Measurements from ENCODE around the gene ADAMTS17. TPM values are rescaled to one million over a fixed set of nuclear protein-coding genes. Genes with fewer than 3 reads are reported as not detected.
A peak's percentile ranks its signal among the peaks of the same experiment; 100 is the strongest.

Gene ADAMTS17
- total and polyA plus RNA-seq, 4 donors, result 0.28 to 46.9 (median 9.1) TPM

DNA sequence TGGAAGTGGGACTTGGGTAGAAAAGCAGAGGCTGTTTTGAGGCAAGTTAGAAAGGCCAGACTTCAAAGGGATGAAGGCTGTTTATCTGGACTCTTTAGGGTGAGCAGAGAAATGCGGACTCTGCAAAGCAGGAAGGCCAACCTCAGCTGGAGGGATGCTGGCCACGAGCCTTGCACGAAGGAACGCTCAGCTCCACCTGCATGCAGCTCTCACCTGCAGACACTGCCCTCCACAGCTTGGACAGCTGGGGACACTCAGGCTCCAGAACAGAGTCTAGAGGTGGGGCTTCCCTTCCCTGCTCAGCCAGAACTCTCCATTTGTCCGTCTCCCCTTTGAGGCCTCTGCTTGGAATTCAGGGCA, 229.7 kb downstream of the ADAMTS17 start:
- TF ChIP-seq, protein P1, sequence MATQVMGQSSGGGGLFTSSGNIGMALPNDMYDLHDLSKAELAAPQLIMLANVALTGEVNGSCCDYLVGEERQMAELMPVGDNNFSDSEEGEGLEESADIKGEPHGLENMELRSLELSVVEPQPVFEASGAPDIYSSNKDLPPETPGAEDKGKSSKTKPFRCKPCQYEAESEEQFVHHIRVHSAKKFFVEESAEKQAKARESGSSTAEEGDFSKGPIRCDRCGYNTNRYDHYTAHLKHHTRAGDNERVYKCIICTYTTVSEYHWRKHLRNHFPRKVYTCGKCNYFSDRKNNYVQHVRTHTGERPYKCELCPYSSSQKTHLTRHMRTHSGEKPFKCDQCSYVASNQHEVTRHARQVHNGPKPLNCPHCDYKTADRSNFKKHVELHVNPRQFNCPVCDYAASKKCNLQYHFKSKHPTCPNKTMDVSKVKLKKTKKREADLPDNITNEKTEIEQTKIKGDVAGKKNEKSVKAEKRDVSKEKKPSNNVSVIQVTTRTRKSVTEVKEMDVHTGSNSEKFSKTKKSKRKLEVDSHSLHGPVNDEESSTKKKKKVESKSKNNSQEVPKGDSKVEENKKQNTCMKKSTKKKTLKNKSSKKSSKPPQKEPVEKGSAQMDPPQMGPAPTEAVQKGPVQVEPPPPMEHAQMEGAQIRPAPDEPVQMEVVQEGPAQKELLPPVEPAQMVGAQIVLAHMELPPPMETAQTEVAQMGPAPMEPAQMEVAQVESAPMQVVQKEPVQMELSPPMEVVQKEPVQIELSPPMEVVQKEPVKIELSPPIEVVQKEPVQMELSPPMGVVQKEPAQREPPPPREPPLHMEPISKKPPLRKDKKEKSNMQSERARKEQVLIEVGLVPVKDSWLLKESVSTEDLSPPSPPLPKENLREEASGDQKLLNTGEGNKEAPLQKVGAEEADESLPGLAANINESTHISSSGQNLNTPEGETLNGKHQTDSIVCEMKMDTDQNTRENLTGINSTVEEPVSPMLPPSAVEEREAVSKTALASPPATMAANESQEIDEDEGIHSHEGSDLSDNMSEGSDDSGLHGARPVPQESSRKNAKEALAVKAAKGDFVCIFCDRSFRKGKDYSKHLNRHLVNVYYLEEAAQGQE (IDR thresholded peaks at IDR 0.05), result no peak
- Histone ChIP-seq H3K27me3 (ENCODE audit: control insufficient read depth in 4 of 4, insufficient read depth in 4 of 4, low read length in 3 of 4) (no peaks in the 10 kb centered on the region), H3K9ac (ENCODE audit: low read depth in 1 of 2, low read length in 2 of 2) (no peak overlapping the region), H3K4me1 (ENCODE audit: control insufficient read depth in 4 of 4, insufficient read depth in 4 of 4, low read length in 3 of 4) (peaks cover 0 to 15% (median 0%) of the 10 kb centered on the region in 4 donors), H3K4me3 (ENCODE audit: low read depth in 1 of 3, low read length in 3 of 3) (no peak overlapping the region), H3K27ac (ENCODE audit: low read depth in 1 of 2, low read length in 2 of 2) (no peak overlapping the region), H3K36me3 (ENCODE audit: control insufficient read depth in 4 of 4, insufficient read depth in 3 of 4, low read depth in 1 of 4, low read length in 3 of 4) (peaks cover 0 to 20% (median 3%) of the 10 kb centered on the region in 4 donors), H3K9me3 (ENCODE audit: control insufficient read depth in 4 of 4, low read length in 3 of 4) (no peaks in the 10 kb centered on the region)
- DNase-seq (ENCODE audit: low spot score), result no peak
- 78% methylated on average over 5 of the region's 5 CpGs for WGBS

DNA sequence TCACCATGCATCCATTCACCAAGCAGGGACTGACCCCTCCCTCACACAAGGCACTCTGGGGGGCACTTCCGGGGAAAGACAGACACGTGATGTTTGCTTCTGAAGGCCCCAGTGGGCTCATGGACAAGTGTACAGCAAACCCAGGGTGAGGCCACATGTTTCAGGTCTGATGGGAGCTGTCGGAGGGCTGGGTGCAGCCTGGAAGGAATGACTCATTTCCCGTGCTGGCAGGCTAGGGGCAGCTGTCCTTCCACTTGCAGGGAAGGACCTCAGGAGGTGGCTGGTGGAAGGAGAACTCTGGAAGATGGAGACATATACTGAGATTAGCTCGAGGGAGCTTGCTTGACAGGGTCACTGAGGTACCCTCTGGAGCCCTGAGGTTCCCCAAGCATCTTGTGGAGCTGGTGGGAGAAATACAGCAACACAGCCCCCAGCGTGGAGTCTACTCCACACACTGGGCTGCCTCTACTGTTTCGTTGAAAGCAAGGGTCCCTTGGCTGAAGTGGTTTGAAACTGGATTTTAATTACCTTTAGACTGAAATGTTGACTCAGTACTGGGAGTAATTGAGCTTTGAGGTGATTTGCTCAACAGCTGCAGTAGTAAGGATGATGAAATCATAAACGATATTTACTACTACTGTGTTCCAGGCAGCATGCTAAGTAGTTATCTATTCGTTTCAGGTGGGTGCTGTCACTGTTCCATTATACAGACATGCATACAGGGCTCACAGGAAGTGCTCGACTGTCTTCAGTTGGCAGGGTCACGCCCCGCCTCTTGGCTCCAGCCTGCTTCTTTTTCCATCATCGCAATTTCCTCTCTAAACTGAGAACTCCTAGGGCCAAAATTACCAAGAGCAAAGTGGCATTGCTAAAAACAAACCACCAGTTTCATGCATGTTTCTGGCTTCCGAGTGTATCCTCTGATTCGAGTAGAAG, 230.4 kb downstream of the ADAMTS17 start:
- TF ChIP-seq RAD21 (IDR thresholded peaks at IDR 0.05) (no peak), HNF4G (IDR thresholded peaks at IDR 0.05) (no peak), TAF1 (conservative IDR thresholded peaks at IDR 0.05) (no peak), JUND (IDR thresholded peaks at IDR 0.05) (peak; percentile 86 to 88), RXRA (IDR thresholded peaks at IDR 0.05) (no peak), FOXA2 (IDR thresholded peaks at IDR 0.05) (no peak)
- TF ChIP-seq, protein P2, sequence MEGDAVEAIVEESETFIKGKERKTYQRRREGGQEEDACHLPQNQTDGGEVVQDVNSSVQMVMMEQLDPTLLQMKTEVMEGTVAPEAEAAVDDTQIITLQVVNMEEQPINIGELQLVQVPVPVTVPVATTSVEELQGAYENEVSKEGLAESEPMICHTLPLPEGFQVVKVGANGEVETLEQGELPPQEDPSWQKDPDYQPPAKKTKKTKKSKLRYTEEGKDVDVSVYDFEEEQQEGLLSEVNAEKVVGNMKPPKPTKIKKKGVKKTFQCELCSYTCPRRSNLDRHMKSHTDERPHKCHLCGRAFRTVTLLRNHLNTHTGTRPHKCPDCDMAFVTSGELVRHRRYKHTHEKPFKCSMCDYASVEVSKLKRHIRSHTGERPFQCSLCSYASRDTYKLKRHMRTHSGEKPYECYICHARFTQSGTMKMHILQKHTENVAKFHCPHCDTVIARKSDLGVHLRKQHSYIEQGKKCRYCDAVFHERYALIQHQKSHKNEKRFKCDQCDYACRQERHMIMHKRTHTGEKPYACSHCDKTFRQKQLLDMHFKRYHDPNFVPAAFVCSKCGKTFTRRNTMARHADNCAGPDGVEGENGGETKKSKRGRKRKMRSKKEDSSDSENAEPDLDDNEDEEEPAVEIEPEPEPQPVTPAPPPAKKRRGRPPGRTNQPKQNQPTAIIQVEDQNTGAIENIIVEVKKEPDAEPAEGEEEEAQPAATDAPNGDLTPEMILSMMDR (IDR thresholded peaks at IDR 0.05; ENCODE audit: low read depth, low read length, missing input control), result no peak
- no peaks in the 10 kb centered on the region for H3K27me3 ChIP-seq (ENCODE audit: control insufficient read depth in 4 of 4, insufficient read depth in 4 of 4, low read length in 3 of 4)
- DNase-seq (ENCODE audit: low spot score), result no peak
- H3K9ac ChIP-seq (ENCODE audit: low read depth in 1 of 2, low read length in 2 of 2), result no peak overlapping the region
- no peak overlapping the region for H3K4me3 ChIP-seq (ENCODE audit: low read depth in 1 of 3, low read length in 3 of 3)
- peaks cover 0 to 15% (median 0%) of the 10 kb centered on the region in 4 donors for H3K4me1 ChIP-seq (ENCODE audit: control insufficient read depth in 4 of 4, insufficient read depth in 4 of 4, low read length in 3 of 4)
- no peaks in the 10 kb centered on the region for H3K9me3 ChIP-seq (ENCODE audit: control insufficient read depth in 4 of 4, low read length in 3 of 4)
- no peak overlapping the region for H3K27ac ChIP-seq (ENCODE audit: low read depth in 1 of 2, low read length in 2 of 2)
- H3K36me3 ChIP-seq (ENCODE audit: control insufficient read depth in 4 of 4, insufficient read depth in 3 of 4, low read depth in 1 of 4, low read length in 3 of 4), result peaks cover 0 to 19% (median 3%) of the 10 kb centered on the region in 4 donors
- WGBS, result 62% methylated on average over 15 of the region's 15 CpGs

DNA sequence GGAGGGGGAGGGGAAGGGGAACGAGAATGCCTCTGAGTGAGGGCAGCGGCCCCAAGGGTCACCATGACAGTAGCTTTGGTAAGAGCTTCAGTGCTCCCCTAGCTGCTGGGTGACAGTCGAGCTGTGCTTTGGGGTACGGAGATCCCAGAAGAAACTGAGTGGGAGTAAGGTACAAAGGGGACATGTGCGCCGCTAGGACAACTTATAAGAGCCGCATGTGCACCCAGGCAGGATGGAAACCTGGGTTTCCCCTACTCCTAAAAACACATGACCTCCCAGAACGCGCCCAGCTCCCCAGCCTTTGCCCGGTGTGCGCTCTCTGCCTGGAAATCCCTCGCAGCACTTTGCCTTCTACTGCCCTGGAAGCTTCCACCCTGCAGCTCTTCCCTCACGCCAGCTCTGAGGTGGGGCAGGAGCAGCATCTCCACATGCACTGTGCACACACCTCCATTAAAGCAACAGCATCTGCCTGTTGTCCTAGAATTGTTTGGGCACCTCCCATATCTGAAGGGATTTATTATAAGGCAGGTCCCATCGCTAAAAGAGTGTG, 232.2 kb downstream of the ADAMTS17 start:
- Histone ChIP-seq H3K4me3 (ENCODE audit: low read depth in 1 of 3, low read length in 3 of 3) (no peak overlapping the region), H3K36me3 (ENCODE audit: control insufficient read depth in 4 of 4, insufficient read depth in 3 of 4, low read depth in 1 of 4, low read length in 3 of 4) (peaks cover 0 to 8% (median 0%) of the 10 kb centered on the region in 4 donors), H3K27me3 (ENCODE audit: control insufficient read depth in 4 of 4, insufficient read depth in 4 of 4, low read length in 3 of 4) (no peaks in the 10 kb centered on the region), H3K4me1 (ENCODE audit: control insufficient read depth in 4 of 4, insufficient read depth in 4 of 4, low read length in 3 of 4) (peaks cover 0 to 15% (median 0%) of the 10 kb centered on the region in 4 donors), H3K9me3 (ENCODE audit: control insufficient read depth in 4 of 4, low read length in 3 of 4) (no peaks in the 10 kb centered on the region), H3K27ac (ENCODE audit: low read depth in 1 of 2, low read length in 2 of 2) (no peak overlapping the region), H3K9ac (ENCODE audit: low read depth in 1 of 2, low read length in 2 of 2) (no peak overlapping the region)
- DNase-seq (ENCODE audit: low spot score), result no peak
- TF ChIP-seq FOXA1 (IDR thresholded peaks at IDR 0.05) (no peak), HNF4A (conservative IDR thresholded peaks at IDR 0.05) (no peak), YY1 (IDR thresholded peaks at IDR 0.05) (no peak), EGR1 (IDR thresholded peaks at IDR 0.05; ENCODE audit: low read depth in 2 of 2) (no peak), RAD21 (IDR thresholded peaks at IDR 0.05) (no peak), RXRA (IDR thresholded peaks at IDR 0.05) (no peak), JUND (IDR thresholded peaks at IDR 0.05) (no peak), FOXA2 (IDR thresholded peaks at IDR 0.05) (no peak)
- TF ChIP-seq, protein P3, sequence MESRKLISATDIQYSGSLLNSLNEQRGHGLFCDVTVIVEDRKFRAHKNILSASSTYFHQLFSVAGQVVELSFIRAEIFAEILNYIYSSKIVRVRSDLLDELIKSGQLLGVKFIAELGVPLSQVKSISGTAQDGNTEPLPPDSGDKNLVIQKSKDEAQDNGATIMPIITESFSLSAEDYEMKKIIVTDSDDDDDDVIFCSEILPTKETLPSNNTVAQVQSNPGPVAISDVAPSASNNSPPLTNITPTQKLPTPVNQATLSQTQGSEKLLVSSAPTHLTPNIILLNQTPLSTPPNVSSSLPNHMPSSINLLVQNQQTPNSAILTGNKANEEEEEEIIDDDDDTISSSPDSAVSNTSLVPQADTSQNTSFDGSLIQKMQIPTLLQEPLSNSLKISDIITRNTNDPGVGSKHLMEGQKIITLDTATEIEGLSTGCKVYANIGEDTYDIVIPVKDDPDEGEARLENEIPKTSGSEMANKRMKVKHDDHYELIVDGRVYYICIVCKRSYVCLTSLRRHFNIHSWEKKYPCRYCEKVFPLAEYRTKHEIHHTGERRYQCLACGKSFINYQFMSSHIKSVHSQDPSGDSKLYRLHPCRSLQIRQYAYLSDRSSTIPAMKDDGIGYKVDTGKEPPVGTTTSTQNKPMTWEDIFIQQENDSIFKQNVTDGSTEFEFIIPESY (IDR thresholded peaks at IDR 0.05), result no peak
- TF ChIP-seq, protein P4, sequence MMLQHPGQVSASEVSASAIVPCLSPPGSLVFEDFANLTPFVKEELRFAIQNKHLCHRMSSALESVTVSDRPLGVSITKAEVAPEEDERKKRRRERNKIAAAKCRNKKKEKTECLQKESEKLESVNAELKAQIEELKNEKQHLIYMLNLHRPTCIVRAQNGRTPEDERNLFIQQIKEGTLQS (IDR thresholded peaks at IDR 0.05), result no peak
- TF ChIP-seq, protein P5, sequence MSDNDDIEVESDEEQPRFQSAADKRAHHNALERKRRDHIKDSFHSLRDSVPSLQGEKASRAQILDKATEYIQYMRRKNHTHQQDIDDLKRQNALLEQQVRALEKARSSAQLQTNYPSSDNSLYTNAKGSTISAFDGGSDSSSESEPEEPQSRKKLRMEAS (IDR thresholded peaks at IDR 0.05), result no peak
- WGBS, result 96% methylated on average over 14 of the region's 14 CpGs
